Prostate gland (tissue), 2 donors: Measurements from ENCODE around the gene EIF1. TPM values are rescaled to one million over a fixed set of nuclear protein-coding genes. Genes with fewer than 3 reads are reported as not detected.
"Not testable (repeated sequence)": the region's sequence is repeated elsewhere in the genome, so short reads cannot be mapped to it uniquely, and the experiment has no call there.

Experiments used
- DNase-seq: peaks from one replicate; pipeline ENCODE4 v3.0.0-alpha.2; 2019; ENCODE audit warnings: low spot score
- H3K27ac ChIP-seq, 2 donors: fragments of 200-600 bp; sonication (generic); 2 replicates each; pipeline ENCODE4 v1.5.1; 2017 to 2019
- H3K27me3 ChIP-seq: fragments of 200-600 bp; sonication (generic); replicated peaks from 2 replicates; pipeline ENCODE4 v1.5.1; 2019; ENCODE audit not compliant: insufficient read depth
- H3K36me3 ChIP-seq, 2 donors: fragments of 200-600 bp; sonication (generic); 1 replicate in 1 of 2; 2 replicates in 1 of 2; pipeline versions ENCODE4 v1.5.1 to v1.8.1; 2017 to 2019
- H3K4me1 ChIP-seq: fragments of 200-600 bp; sonication (generic); replicated peaks from 2 replicates; pipeline ENCODE4 v1.5.1; 2019
- H3K4me3 ChIP-seq, 2 donors: fragments of 200-600 bp; sonication (generic); 2 replicates each; pipeline ENCODE4 v1.5.1; 2017 to 2019
- H3K9me3 ChIP-seq: fragments of 200-600 bp; sonication (generic); 2 replicates; pipeline ENCODE4 v1.5.1; 2017
- POLR2A ChIP-seq: fragments of 450-650 bp; IDR thresholded peaks from one replicate; pipeline ENCODE4 v1.6.1; 2016; ENCODE audit warnings: antibody characterized with exemption, mild to moderate bottlenecking
- POLR2AphosphoS5 ChIP-seq: sonication (generic); formaldehyde crosslinking; IDR thresholded peaks from one replicate; pipeline ENCODE4 v1.6.1; 2017; ENCODE audit warnings: antibody characterized with exemption
- WGBS: methylation state at CpG from one replicate; pipeline ENCODE4 v1.1.5; 2018; 5-methylcytosine and 5-hydroxymethylcytosine counted together
- intact Hi-C: fragments of 100-400 bp; cut with DNase I; formaldehyde crosslinking; loops from one replicate; pipeline ENCODE4 v1.14.2; 2022
- total RNA-seq, 2 donors: library from RNA; depleted of rRNA; stranded (reverse); fragments of >200 nt; gene quantifications; one replicate each; pipeline ENCODE4 v1.1.0, GENCODE V29; 2016
- TF ChIP-seq, protein P1 (sequence below), 4 experiments: fragments of 200-600 bp in 2 of 4; fragments of 450-650 bp in 2 of 4; sonication (generic) in 2 of 4; IDR thresholded peaks; 1 replicate in 3 of 4; 2 replicates in 1 of 4; pipeline ENCODE4 v1.5.1; 2016 to 2019; ENCODE audit warnings: antibody characterized with exemption in 4 of 4, mild to moderate bottlenecking in 2 of 4, moderate library complexity in 2 of 4

Gene EIF1
- total RNA-seq, 2 donors from 2014 or later = 136 to 320 TPM

DNA sequence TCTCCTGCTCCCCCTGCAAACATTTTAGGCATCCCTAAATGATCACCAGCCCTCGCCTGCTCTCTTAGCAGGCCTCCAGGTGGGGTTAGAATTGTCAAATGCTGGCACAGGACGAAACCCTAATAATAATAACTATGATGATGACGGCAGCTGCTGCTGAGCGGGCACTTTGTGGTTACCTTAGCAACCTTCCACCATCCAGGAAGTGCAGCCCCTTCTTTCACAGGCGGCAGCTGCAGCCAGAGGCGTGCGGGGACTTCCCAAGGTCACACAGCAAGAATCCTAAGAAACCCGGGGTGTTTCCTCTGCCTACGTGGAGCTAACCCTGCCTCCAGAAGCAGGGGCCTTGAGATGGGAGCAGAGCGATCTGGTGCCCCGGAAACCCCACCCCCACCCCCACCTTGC lies 22.4 kb upstream of the EIF1 start:
- Histone ChIP-seq H3K27me3 (no peaks in the 10 kb centered on the region), H3K4me3 (peak overlapping the region; percentile 28 to 31), H3K4me1 (peaks cover 7% of the 10 kb centered on the region), H3K27ac (peak overlapping the region; percentile 78 to 81), H3K36me3 (no peaks in the 10 kb centered on the region), H3K9me3 (no peaks in the 10 kb centered on the region)
- intact Hi-C loops = loop anchor here (2.0 to 10.0 kb wide), 2 partner anchors 863 to 1051 kb away; no protein-coding TSS in a partner anchor
- 18% methylated on average over 11 of the region's 11 CpGs for WGBS
- no peak for DNase-seq
- TF ChIP-seq POLR2AphosphoS5 = no peak
- TF ChIP-seq POLR2A = no peak
- TF ChIP-seq, protein P1, sequence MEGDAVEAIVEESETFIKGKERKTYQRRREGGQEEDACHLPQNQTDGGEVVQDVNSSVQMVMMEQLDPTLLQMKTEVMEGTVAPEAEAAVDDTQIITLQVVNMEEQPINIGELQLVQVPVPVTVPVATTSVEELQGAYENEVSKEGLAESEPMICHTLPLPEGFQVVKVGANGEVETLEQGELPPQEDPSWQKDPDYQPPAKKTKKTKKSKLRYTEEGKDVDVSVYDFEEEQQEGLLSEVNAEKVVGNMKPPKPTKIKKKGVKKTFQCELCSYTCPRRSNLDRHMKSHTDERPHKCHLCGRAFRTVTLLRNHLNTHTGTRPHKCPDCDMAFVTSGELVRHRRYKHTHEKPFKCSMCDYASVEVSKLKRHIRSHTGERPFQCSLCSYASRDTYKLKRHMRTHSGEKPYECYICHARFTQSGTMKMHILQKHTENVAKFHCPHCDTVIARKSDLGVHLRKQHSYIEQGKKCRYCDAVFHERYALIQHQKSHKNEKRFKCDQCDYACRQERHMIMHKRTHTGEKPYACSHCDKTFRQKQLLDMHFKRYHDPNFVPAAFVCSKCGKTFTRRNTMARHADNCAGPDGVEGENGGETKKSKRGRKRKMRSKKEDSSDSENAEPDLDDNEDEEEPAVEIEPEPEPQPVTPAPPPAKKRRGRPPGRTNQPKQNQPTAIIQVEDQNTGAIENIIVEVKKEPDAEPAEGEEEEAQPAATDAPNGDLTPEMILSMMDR (IDR thresholded peaks at IDR 0.05) = peak in 1 of 4 experiments; percentile 6

DNA sequence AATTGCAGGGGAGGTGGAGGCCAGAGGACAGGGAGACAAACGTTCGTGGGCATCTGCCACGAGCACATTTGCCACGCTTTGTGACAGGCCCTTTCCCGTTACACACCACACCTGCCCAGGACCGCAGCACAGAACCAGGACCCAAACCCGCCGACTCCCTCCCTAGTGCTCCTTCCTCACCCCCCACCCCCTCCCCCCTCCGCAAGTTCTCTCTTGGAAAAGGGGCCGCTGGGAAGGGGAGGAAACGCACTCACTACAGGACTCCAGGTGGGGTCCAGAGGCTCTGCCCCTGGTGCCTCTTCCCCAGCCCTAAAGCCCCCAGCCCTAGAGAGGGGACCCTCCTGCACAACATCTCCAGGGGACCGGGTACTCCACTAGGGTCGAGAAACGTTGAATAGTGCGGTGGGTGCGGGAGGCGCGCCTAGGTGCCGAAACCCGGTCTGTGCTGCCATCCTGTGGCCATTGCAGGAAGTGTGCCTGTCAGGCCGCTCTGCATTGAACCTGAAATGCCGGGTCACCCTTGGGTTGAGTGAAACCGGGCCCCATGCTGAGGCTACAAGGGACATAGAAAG lies 21.9 kb upstream of the EIF1 start:
- TF ChIP-seq, protein P1 (IDR thresholded peaks at IDR 0.05) = peak; percentile 86 to 98 (median 97)
- TF ChIP-seq POLR2AphosphoS5 = peak; percentile 39
- no peak for TF ChIP-seq POLR2A
- intact Hi-C loops = loop anchor here (2.0 to 10.0 kb wide), 2 partner anchors 864 to 1052 kb away; no protein-coding TSS in a partner anchor
- H3K27me3 ChIP-seq = no peaks in the 10 kb centered on the region
- H3K9me3 ChIP-seq = no peaks in the 10 kb centered on the region
- H3K27ac ChIP-seq = peak overlapping the region; percentile 78 to 81
- WGBS = 3% methylated on average over 23 of the region's 23 CpGs
- peak overlapping the region; percentile 28 to 31 for H3K4me3 ChIP-seq
- no peaks in the 10 kb centered on the region for H3K36me3 ChIP-seq
- peaks cover 7% of the 10 kb centered on the region for H3K4me1 ChIP-seq
- peak; percentile 67 for DNase-seq

DNA sequence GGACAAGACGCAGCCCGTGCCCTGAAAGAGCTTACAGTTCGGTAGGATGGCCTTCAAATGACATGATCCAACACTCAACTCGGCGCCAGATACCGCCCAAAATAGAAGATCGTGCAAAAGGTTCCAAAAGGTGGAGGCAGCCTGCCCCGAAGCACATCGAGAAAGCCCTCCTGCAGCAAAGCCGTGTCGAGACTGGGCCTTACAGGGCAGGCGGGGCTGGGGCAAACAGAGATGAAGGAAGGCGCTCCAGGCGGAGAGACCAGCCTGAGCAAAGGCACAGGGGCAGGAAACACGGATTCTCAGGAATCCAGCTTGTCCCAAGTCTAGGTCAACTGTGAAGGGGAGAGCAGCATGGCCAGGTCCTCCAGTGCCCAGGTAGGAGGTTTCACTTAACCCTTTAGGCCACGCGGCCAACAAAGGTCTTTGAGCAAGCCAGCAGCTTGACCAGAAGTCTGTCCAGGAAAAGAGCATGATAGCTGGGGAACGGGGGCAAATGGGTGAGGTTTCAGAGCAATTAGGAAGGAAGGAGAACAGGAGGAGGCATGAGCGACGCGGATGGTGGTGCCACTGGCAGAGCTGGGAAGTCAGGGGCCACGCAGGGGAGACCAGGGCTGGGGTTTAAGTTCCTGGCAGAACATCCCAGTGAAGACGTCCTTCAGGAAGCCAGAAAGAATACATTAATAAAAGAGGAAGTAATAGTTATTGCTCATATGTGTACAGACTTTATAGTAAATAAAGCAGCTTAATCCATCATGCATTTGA lies 21.2 kb upstream of the EIF1 start:
- 57% methylated on average over 23 of the region's 23 CpGs for WGBS
- no peak overlapping the region for H3K4me3 ChIP-seq
- intact Hi-C loops = loop anchor here (2.0 to 10.0 kb wide), 2 partner anchors 865 to 1053 kb away; no protein-coding TSS in a partner anchor

DNA sequence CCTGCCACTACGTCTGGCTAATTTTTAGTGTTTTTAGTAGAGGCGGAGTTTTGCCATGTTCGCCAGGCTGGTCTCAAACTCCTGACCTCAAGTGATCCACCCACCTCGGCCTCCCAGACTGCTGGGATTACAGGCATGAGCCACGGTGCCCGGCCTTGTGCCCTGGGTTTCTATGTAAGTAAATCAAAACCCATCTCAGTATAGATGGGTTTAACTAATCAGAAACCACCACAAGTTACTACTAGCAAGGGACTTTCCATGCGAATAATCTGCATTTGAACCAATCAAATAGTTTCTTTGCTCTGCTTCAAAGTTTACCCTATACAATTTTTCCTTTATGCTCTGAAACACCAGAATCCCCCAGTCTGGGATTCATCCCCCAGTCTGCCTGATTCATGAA lies 16.5 kb upstream of the EIF1 start:
- Histone ChIP-seq H3K27ac (no peak overlapping the region), H3K4me1 (no peaks in the 10 kb centered on the region), H3K4me3 (no peak overlapping the region), H3K27me3 (no peaks in the 10 kb centered on the region), H3K9me3 (no peaks in the 10 kb centered on the region), H3K36me3 (no peaks in the 10 kb centered on the region)
- intact Hi-C loops = no loop called here
- DNase-seq = no peak
- TF ChIP-seq POLR2AphosphoS5 (no peak), POLR2A (no peak)
- 90% methylated on average over 7 of the region's 7 CpGs for WGBS

More for the DNA sequence above, 21.2 kb upstream of the EIF1 start:
- H3K27me3 ChIP-seq = no peaks in the 10 kb centered on the region
- no peaks in the 10 kb centered on the region for H3K9me3 ChIP-seq
- peaks cover 7% of the 10 kb centered on the region for H3K4me1 ChIP-seq
- H3K27ac ChIP-seq = no peak overlapping the region
- H3K36me3 ChIP-seq = no peaks in the 10 kb centered on the region
- no peak for DNase-seq
- no peak for TF ChIP-seq POLR2A
- no peak for TF ChIP-seq POLR2AphosphoS5
- TF ChIP-seq, protein P1 (IDR thresholded peaks at IDR 0.05) = no peak

DNA sequence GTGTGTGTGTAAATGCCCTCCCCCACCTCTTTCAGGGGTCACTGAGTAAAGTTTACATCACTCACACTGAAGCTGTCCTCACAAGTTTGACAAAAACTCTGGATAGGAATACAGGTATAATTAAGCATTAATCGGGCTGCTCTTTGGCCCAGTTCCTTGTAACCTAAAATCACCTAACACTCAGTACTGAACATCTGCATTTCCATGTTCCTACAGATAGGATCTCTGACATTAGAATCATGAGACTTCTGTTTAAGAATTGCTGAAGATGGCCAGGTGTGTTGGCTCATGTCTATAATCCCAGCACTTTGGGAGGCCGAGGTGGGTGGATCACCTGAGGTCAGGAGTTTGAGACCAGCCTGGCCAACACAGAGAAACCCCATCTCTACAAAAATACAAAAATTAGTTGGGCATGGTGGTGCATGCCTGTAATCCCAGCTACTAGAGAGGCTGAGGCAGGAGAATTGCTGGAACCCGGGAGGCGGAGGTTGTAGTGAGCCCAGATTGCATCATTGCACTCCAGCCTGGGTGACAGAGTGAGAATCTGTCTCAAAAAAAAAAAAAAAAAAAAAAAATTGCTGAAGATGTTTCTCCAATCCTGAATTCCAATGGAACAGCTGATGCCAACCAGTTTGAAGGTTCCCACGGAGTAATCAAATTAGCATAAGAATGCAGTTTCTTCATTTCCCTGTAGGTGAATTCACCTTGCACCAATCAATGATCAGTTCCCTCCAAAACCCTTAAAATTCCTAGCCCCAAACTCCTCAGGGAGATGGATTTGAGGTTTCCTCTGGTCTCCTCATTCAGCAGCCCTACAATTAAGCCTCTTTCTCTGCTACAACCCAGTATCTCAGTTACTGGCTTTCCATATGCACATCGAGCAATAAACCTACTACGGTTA lies 13.3 kb upstream of the EIF1 start:
- intact Hi-C loops, H3K4me3 ChIP-seq, DNase-seq, H3K27me3 ChIP-seq, H3K4me1 ChIP-seq, H3K9me3 ChIP-seq, H3K27ac ChIP-seq, H3K36me3 ChIP-seq: not testable (repeated sequence)
- WGBS = 58% methylated on average over 7 of the region's 7 CpGs
